Breast epithelium (tissue), 3 donors: Measurements from ENCODE around the gene SOCS1.

Experiments
- CTCF ChIP-seq, 3 donors: fragments of 450-650 bp; IDR thresholded peaks; one replicate each; pipeline ENCODE4 v1.5.1; 2016 to 2017; ENCODE audit warnings: antibody characterized with exemption in 3 of 3, mild to moderate bottlenecking in 3 of 3, moderate library complexity in 3 of 3
- POLR2A ChIP-seq: fragments of 450-650 bp; IDR thresholded peaks from one replicate; pipeline ENCODE4 v1.6.1; 2016; ENCODE audit warnings: antibody characterized with exemption, mild to moderate bottlenecking, moderate library complexity

- TF ChIP-seq CTCF (IDR thresholded peaks at IDR 0.05) (no peak), POLR2A (no peak)
These were observed 23.0 kb upstream of the SOCS1 start for GRCh38 chr16:11278681-11279628.
